Frontal cortex (tissue), 1 donor: ENCODE data around the gene PASD1. TPM values are rescaled to one million over a fixed set of nuclear protein-coding genes. Genes with fewer than 3 reads are reported as not detected.

Experiments used
- total RNA-seq: library from RNA; depleted of rRNA; stranded (reverse); fragments of >200 nt; gene quantifications from one replicate; pipeline ENCODE4 v1.2.3, GENCODE V29; 2014

Gene PASD1
- total RNA-seq, 1 donor from 2014 or later: not detected

Other genes with a start within 250 kb of the PASD1 start
- 183 TPM for gene VMA21, start 166.5 kb upstream of the PASD1 start, total RNA-seq
- 6.1 TPM for gene PRRG3, start 131.8 kb downstream of the PASD1 start, total RNA-seq
- not detected for gene FATE1, start 152.4 kb downstream of the PASD1 start, total RNA-seq
- gene CNGA2, start 171.1 kb downstream of the PASD1 start, total RNA-seq: not detected